ENCODE data around the gene SEC14L3.

The SEC14L3 gene

DNA sequence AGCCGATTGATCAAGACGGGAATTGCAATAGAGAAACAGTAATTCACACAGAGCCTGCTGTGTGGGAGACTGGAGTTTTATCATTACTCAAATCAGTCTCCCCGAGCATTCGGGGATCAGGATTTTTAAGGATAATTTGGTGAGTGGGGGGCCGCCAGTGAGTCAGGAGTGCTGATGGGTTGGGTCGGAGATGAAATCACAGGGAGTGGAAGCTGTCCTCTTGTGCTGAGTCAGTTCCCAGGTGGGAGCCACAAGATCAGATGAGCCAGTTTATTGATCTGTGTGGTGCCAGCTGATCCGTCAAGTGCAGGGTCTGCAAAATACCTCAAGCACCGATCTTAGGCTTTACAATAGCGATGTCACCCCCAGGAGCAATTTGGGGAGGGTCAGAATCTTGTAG is 30.7 kb downstream of the SEC14L3 start:
- no peak for DNase-seq

DNA sequence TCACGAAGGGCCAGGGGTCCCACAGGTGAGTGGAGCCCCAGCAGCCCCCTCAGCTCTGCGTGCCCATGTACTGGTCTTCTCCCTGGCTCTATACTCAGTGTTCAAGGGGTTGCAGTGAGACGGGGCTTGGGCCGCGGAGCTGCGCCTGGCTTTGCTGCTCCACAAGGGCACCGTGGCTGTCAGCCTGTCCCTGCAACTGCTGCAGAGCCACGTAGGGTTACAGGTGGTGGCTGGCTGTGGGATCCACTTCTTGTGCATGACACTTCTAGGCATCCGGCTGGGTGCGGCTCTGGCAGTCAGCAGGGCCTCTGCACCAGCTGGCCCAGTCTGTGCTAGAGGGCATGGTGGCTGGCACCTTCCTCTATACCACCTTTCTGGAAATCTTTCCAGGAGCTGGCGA is 32.0 kb downstream of the SEC14L3 start:
- DNase-seq: no peak

GRCh38 chr22:30439226-30439625 is 32.6 kb downstream of the SEC14L3 start:
- no peak for DNase-seq

DNA sequence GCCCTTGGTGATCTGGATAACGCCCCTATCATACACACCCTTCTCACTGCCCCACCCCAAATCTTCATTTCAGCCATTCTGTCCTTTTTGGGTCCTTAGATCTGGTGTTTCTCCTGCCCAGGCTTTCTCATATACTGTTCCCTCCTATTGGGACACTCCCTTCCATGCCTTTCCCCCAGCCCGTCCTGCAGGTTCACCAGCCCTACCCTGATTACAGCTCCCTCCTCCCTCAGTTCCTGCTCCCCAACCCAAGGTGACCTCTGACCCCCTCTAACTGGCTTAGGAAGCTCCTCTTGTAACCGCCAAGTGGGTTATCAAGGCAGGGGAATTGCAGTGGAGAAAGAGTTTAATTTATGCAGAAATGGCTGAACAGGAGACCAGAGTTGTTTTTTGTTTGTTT is 33.3 kb downstream of the SEC14L3 start:
- peak; percentile 44 for DNase-seq

DNA sequence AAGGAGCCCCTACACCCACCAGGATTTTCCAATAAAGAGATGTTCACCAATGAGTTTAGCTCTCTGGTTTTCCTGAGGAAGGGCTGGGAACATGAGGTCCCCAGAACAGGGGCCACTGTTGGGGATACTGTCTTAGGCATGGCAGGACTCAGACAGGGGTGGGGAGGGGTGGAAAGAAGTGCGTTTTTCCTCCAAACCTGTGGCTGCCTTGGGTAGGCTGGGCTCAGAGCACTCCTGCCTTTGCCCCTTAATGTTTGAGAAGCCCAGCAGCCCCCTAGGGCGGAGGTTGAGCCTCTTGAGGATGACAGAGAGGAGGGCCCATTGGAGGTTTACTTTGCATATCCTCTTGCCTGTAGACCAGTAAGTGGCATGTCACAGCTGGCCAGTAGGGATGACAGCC is 35.6 kb downstream of the SEC14L3 start:
- no peak for DNase-seq

GRCh38 chr22:30435674-30436126 is 36.1 kb downstream of the SEC14L3 start:
- DNase-seq: peak; percentile 46

GRCh38 chr22:30434843-30435242 is 37.0 kb downstream of the SEC14L3 start:
- DNase-seq: no peak

- no peak for DNase-seq
Measured at GRCh38 chr22:30433773-30434172, 38.0 kb downstream of the SEC14L3 start.

- no peak for DNase-seq
Measured at GRCh38 chr22:30433227-30433626, 38.6 kb downstream of the SEC14L3 start.

GRCh38 chr22:30432520-30432919 is 39.3 kb downstream of the SEC14L3 start:
- DNase-seq: no peak

GRCh38 chr22:30432096-30432495 is 39.7 kb downstream of the SEC14L3 start:
- DNase-seq: no peak

- DNase-seq: no peak
Measured at GRCh38 chr22:30430933-30431332, 40.9 kb downstream of the SEC14L3 start.

DNA sequence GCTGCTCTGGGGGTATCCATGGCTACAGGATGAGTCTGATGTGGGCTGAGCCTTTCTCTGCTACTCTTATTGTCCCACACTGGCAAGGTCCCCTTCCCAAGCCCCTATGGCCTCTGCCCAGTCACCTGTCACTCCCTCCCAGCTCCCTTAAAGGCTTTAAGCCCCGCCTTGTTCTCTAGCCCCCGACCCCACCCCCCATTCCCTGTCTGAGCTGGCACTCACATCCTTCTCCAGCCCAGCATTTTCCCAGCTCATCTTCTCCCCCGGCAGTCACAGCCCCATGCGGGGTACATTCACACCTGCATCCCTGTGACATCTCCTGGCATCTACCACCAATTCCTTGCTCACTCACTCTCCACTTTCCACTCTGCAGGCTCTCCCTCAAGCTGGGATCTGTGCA is 41.9 kb downstream of the SEC14L3 start:
- DNase-seq: no peak

DNA sequence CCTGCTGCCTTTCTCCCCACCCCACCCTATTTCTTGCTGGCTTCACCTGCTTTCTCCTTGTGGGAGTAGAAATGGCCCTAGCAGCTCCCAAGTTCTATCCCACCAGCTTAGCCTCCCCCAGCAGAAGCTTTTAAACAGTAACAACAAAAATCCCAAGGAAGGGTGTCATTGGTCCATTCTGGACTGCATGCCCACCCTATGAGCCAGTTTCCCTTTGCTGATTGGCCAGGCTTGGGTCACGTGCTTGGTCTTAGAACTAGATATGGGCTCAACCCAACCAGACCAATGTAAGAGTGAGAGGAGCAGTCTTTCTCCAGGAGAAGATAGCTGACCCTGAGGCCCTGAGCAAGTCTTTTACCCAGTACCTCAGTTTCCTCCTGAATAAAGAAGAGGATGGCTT is 43.9 kb downstream of the SEC14L3 start:
- DNase-seq: no peak

- DNase-seq: peak; percentile 98
Measured at GRCh38 chr22:30426388-30427353, 45.1 kb downstream of the SEC14L3 start.

GRCh38 chr22:30425616-30426387 is 46.0 kb downstream of the SEC14L3 start, which contains the start of gene MTFP1:
Gene MTFP1, plus strand, starts transcription at chr22:30425768. Its CDS starts 112 bp downstream, at chr22:30425880.
- peak; percentile 81 for DNase-seq

- DNase-seq: no peak
Measured at GRCh38 chr22:30425327-30425615, 46.5 kb downstream of the SEC14L3 start.

DNA sequence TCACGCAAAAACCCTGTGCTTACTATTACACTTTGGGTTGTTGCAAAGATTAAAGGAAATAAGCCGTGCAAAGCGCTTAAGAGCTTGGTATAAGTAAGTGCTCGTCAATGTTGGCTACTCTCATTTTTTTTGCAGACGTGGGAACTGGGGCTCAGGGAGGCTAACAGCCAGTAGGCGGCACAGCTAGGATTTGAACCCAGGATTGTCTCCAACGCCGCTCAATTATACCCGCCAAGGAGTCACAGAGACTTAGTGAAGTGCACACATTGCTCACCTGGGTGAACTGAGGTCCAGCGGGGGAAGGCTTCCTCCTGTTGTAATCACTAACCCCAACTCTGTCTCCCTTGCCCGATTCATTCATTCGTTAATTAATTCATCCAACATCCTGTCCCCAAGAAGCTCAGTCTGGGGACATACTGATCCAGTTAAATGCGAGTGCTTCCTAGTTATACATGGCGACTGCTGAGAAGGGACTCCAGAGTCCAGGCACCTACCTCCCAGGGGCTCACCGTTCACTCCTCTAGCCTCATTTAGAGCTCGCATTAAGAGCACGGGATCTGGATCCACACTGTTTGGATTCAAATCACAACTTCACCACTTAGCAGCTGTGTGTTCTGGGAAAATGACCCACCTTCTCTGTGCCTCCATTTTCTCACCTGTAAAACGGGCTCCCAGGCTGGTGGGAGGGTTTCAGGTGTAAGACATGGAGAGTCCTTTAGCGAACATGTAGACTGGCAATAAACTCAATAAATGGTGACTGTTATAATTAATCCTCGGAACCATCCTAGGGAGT is 47.1 kb downstream of the SEC14L3 start:
- DNase-seq: peak; percentile 65

DNA sequence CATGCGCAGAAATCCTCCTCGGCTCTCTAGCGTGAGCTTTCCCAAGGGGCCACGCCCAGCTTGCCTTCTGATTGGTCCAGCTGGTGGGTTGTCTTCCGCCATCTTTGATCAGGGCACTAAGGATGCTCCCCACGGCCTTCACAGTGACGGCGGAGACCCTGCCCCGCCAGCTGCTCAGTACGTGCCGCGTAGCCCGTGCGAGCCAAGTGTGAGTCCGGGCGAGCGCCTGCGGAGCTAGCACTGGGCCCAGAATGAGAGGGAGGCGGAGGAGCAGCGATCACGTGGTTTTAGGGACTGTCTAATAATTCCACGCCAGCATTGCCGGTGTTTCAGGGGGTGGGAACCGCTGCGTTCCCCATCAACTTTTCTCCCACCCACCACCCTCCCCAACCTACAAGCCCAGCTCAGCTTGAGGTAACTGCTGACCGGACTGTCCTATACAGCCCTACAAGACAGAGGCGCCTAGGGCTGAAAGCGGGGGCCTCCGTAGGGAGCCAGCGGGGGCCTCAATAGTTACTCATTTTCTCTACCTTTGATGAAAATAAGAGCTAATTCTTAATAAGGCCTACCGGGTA is 47.8 kb downstream of the SEC14L3 start:
- peak; percentile 100 for DNase-seq

DNA sequence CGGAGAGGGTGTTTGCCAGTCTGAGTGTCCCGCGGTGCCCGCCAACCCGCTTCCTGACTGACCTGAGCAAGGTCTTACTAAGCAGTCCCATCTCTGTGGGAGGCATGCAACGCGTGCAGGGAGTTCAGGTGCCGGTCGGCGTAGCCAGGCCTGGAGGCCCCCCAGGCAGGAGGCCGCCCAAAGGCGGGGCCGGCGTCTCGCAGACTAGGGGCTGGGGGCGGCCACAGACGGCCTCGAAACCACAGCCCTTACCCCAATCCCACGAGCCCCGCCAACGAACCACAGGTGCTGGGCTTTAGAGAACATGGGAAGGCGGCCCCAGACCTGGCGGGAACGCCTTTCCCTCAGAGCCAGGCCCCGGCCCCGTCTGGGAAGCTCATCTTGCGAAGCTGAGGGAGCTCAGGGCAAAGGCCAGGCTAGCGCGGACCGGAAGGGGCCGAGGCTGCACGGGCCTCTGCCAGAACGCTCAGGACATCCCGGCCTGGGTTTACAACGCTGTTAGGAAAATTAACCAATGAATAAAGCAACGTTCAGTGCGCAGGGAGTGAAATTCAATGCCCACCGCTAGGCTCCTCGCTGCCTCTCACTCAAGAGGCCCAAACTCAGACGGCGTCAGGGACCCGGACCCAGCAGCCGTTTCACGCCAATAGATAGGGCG is 48.4 kb downstream of the SEC14L3 start:
- no peak for DNase-seq

- DNase-seq: peak; percentile 77
Measured at GRCh38 chr22:30422481-30423300, 49.1 kb downstream of the SEC14L3 start.

Measured in hematopoietic multipotent progenitor cell treated with erythropoietin and hydrocortisone succinate and interleukin-3 and kit ligand, for 6 days (in vitro differentiated cells).